IPS-20b (cell line): ENCODE results near the gene RIMBP2.

Experiments used
- H3K27ac ChIP-seq: one replicate; pipeline ENCODE4 v1.5.1; 2013; ENCODE audit warnings: low read length
- H3K27me3 ChIP-seq: 2 replicates; pipeline ENCODE4 v1.6.1; 2013; ENCODE audit warnings: mild to moderate bottlenecking, low read length, inconsistent platforms; ENCODE audit not compliant: insufficient read depth
- H3K36me3 ChIP-seq: 2 replicates; pipeline ENCODE4 v1.6.1; 2013; ENCODE audit warnings: low read depth, mild to moderate bottlenecking, inconsistent platforms, low read length, moderate library complexity; ENCODE audit not compliant: insufficient read depth
- H3K4me1 ChIP-seq: 2 replicates; pipeline ENCODE4 v1.6.1; 2013; ENCODE audit warnings: mild to moderate bottlenecking, control low read depth, inconsistent platforms, low read length, moderate library complexity; ENCODE audit not compliant: insufficient read depth
- H3K4me3 ChIP-seq: 2 replicates; pipeline ENCODE4 v1.5.1; 2013; ENCODE audit warnings: mild to moderate bottlenecking, low read length, inconsistent platforms
- H3K9ac ChIP-seq: 2 replicates; pipeline ENCODE4 v1.6.1; 2013; ENCODE audit warnings: low read depth, mild to moderate bottlenecking, inconsistent platforms, low read length, moderate library complexity
- H3K9me3 ChIP-seq: 2 replicates; pipeline ENCODE4 v1.6.1; 2013; ENCODE audit warnings: mild to moderate bottlenecking, low read depth, low read length, inconsistent platforms; ENCODE audit not compliant: insufficient read depth

Gene RIMBP2

GRCh38 chr12:130421896-130422295 lies 294.2 kb downstream of the RIMBP2 start:
- H3K36me3 ChIP-seq = no peaks in the 10 kb centered on the region
- no peaks in the 10 kb centered on the region for H3K9me3 ChIP-seq
- no peaks in the 10 kb centered on the region for H3K27me3 ChIP-seq
- H3K27ac ChIP-seq = no peak overlapping the region
- no peaks in the 10 kb centered on the region for H3K4me1 ChIP-seq
- H3K9ac ChIP-seq = no peak overlapping the region
- no peak overlapping the region for H3K4me3 ChIP-seq

- Histone ChIP-seq H3K9me3 (no peaks in the 10 kb centered on the region), H3K9ac (no peak overlapping the region), H3K4me1 (no peaks in the 10 kb centered on the region), H3K4me3 (no peak overlapping the region), H3K27ac (no peak overlapping the region), H3K36me3 (no peaks in the 10 kb centered on the region), H3K27me3 (no peaks in the 10 kb centered on the region)
Measured at GRCh38 chr12:130420071-130420470, 296.0 kb downstream of the RIMBP2 start.

DNA sequence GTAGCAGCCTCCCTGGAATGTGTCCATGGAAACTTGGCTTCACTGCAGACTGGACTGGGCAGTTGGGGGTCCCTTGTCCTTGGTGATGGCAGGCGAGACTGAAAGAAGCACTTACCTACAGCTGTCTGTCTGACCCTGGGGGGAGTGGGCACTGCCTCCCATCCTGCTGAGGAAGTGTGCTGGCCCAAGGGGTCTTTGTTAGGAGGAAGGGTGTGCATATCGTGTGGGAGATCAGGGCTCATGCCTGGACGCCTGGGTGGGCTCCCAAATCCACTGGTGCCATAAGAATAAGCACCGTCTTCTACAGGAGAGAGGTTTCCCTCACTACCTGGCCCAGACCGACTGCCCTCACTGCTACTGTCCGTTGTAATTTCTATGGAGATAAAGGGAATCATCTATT lies 297.0 kb downstream of the RIMBP2 start:
- no peaks in the 10 kb centered on the region for H3K36me3 ChIP-seq
- no peak overlapping the region for H3K9ac ChIP-seq
- H3K27ac ChIP-seq = no peak overlapping the region
- H3K4me1 ChIP-seq = no peaks in the 10 kb centered on the region
- no peaks in the 10 kb centered on the region for H3K9me3 ChIP-seq
- H3K4me3 ChIP-seq = no peak overlapping the region
- H3K27me3 ChIP-seq = no peaks in the 10 kb centered on the region

GRCh38 chr12:130418251-130418650 lies 297.8 kb downstream of the RIMBP2 start:
- H3K27ac ChIP-seq = no peak overlapping the region
- H3K4me1 ChIP-seq = no peaks in the 10 kb centered on the region
- no peaks in the 10 kb centered on the region for H3K36me3 ChIP-seq
- H3K27me3 ChIP-seq = no peaks in the 10 kb centered on the region
- no peak overlapping the region for H3K4me3 ChIP-seq
- no peaks in the 10 kb centered on the region for H3K9me3 ChIP-seq
- H3K9ac ChIP-seq = no peak overlapping the region

GRCh38 chr12:130414381-130414780 lies 301.7 kb downstream of the RIMBP2 start:
- H3K36me3 ChIP-seq = no peaks in the 10 kb centered on the region
- H3K9ac ChIP-seq = no peak overlapping the region
- H3K9me3 ChIP-seq = no peaks in the 10 kb centered on the region
- no peaks in the 10 kb centered on the region for H3K27me3 ChIP-seq
- H3K4me3 ChIP-seq = no peak overlapping the region
- no peaks in the 10 kb centered on the region for H3K4me1 ChIP-seq
- no peak overlapping the region for H3K27ac ChIP-seq

- H3K4me1 ChIP-seq = no peaks in the 10 kb centered on the region
- H3K4me3 ChIP-seq = no peak overlapping the region
- no peaks in the 10 kb centered on the region for H3K27me3 ChIP-seq
- H3K9me3 ChIP-seq = no peaks in the 10 kb centered on the region
- no peaks in the 10 kb centered on the region for H3K36me3 ChIP-seq
- no peak overlapping the region for H3K9ac ChIP-seq
- H3K27ac ChIP-seq = no peak overlapping the region
Measured at GRCh38 chr12:130413909-130414308, 302.2 kb downstream of the RIMBP2 start.

DNA sequence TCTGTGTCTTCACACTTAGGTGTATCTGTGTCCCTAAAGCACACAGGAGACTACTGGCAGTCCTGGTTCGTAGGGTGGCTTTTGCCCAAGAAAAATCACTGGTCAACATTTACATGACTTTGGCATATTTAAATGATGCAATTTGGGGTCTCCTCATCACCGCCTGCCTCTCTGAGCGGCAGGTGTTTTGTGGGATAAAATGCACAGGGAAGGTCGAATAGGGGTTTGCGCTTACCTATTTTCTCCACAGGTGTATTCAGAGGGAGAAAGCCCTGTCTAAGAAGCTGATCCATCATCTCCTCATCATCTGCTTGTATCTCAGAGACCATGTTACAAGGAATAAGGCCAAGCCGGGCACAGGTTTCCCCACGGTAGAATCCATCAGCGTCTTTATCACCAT lies 303.7 kb downstream of the RIMBP2 start:
- Histone ChIP-seq H3K4me3 (no peak overlapping the region), H3K27ac (no peak overlapping the region), H3K4me1 (no peaks in the 10 kb centered on the region), H3K27me3 (no peaks in the 10 kb centered on the region), H3K9me3 (no peaks in the 10 kb centered on the region), H3K9ac (no peak overlapping the region), H3K36me3 (no peaks in the 10 kb centered on the region)

GRCh38 chr12:130405332-130405731 lies 310.8 kb downstream of the RIMBP2 start:
- no peak overlapping the region for H3K9ac ChIP-seq
- H3K27ac ChIP-seq = no peak overlapping the region
- H3K4me1 ChIP-seq = peaks cover 3% of the 10 kb centered on the region; the same call in 1 of the 2 replicates
- H3K27me3 ChIP-seq = no peaks in the 10 kb centered on the region
- H3K9me3 ChIP-seq = no peaks in the 10 kb centered on the region
- no peaks in the 10 kb centered on the region for H3K36me3 ChIP-seq
- no peak overlapping the region for H3K4me3 ChIP-seq

DNA sequence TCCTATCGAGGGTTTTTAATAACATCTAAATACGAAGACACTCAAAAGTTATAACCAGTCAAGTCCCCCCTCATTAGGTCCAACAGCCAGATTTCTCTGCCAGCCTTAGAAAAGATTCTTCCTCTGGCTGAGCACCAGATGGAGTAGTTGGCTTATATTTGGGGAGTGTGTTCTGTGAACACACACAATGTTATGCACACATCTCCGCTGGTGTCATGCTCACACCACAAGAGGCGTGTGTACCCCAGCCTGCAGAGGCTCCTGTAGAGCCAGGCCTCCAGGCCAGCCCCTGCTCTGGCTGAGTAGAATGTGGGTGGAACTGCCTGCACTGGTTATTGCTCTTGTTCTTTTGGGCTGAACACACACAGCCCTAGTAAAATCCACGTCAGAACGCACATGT lies 314.4 kb downstream of the RIMBP2 start:
- Histone ChIP-seq H3K4me3 (no peak overlapping the region), H3K9ac (no peak overlapping the region), H3K27me3 (no peaks in the 10 kb centered on the region), H3K9me3 (no peaks in the 10 kb centered on the region), H3K27ac (no peak overlapping the region), H3K4me1 (peaks cover 3% of the 10 kb centered on the region; the same call in 1 of the 2 replicates), H3K36me3 (no peaks in the 10 kb centered on the region)

DNA sequence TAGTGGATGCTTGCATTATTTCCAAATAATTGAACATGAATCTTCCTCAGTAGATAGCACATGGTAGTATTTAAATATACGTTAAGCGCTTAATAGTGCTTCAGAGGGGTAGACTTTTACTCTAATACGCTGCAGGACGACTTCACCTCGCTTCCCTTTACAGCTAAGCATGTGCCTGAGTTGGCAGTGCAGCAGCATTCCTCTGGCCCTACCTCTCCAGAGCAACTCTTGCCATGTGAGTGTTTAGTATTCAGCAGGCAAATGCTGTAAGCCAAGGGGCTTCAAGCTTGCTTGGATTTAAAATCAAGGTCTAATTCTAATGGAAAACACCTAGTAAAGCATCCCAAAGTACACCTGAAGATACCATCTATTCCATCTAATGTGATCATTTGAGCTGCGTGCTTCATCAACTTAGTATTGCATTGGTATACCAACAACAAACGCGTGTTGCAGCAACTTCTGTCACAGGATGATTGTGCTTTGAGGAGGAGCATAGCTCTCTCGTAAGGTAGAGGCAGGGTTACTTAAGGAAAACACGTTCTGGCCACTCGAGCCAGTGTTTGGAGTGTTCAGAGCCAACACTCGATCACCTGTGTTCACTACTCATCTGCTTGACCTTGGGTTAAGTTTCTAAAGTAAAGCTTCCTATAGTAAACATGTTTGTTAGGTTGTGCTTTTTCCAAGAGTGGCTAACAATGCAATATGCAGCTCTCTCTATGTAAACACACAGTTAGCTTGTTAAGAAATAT lies 317.8 kb downstream of the RIMBP2 start:
- H3K4me1 ChIP-seq = no peaks in the 10 kb centered on the region; the same call in 1 of the 2 replicates
- no peaks in the 10 kb centered on the region for H3K9me3 ChIP-seq
- no peak overlapping the region for H3K9ac ChIP-seq
- no peak overlapping the region for H3K27ac ChIP-seq
- H3K27me3 ChIP-seq = no peaks in the 10 kb centered on the region
- H3K4me3 ChIP-seq = no peak overlapping the region
- H3K36me3 ChIP-seq = no peaks in the 10 kb centered on the region

GRCh38 chr12:130396667-130397066 lies 319.4 kb downstream of the RIMBP2 start:
- no peaks in the 10 kb centered on the region for H3K9me3 ChIP-seq
- H3K4me3 ChIP-seq = no peak overlapping the region
- H3K36me3 ChIP-seq = no peaks in the 10 kb centered on the region
- H3K4me1 ChIP-seq = no peaks in the 10 kb centered on the region; the same call in 1 of the 2 replicates
- H3K27ac ChIP-seq = no peak overlapping the region
- no peak overlapping the region for H3K9ac ChIP-seq
- H3K27me3 ChIP-seq = no peaks in the 10 kb centered on the region

DNA sequence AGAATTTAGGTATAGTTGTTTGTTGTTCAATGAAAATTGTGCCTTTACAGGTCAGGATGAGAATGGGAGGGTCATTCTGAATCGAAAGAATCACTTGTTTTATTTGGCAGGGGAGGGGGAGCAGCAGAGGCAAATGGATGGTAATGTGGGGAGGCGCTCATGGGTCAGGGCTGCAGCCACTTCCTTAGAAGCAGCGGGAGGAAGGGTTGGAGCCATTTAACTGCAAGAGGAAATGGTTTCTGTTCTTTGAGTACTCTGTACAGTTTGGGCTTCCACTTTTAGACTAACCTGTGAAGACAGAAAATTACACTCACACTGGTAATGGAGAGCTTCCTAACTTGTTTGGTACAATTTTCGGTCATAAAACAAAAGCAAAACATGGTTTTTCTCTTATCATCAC lies 321.2 kb downstream of the RIMBP2 start:
- Histone ChIP-seq H3K4me1 (no peaks in the 10 kb centered on the region; the same call in 1 of the 2 replicates), H3K9ac (no peak overlapping the region), H3K4me3 (no peak overlapping the region), H3K36me3 (no peaks in the 10 kb centered on the region), H3K27me3 (no peaks in the 10 kb centered on the region), H3K9me3 (no peaks in the 10 kb centered on the region), H3K27ac (no peak overlapping the region)
